HepG2 (cell line): ENCODE results near the gene MAGI1. TPM values are rescaled to one million over a fixed set of nuclear protein-coding genes. Genes with fewer than 3 reads are reported as not detected.

Experiments
- ATAC-seq: fragments of 200-7000 bp; cut with Tn5 transposase; 3 replicates; pipeline ENCODE4 v1.9.1; 2020; ENCODE audit warnings: mild to moderate bottlenecking, moderate library complexity
- BruUV-seq: library from RNA; stranded (reverse); fragments of 400-500 nt; replicated peaks from 2 replicates; lab custom pipeline; 2021; lab: Mats Ljungman, UMichigan
- CTCF ChIA-PET: fragments of 300-600 bp; formaldehyde crosslinking; extraction: SDS; loops from one replicate; lab custom pipeline; 2021; ENCODE audit warnings: low total read pairs, inconsistent platforms, low intra/inter-chr PET ratio; lab: Yijun Ruan, JAX
- POLR2A ChIA-PET: fragments of 350-600 bp; sonication (Branson Sonifier 250); formaldehyde crosslinking; loops from one replicate; lab custom pipeline; 2020; ENCODE audit warnings: antibody characterized with exemption, inconsistent platforms; lab: Yijun Ruan, JAX
- DNase-seq: peaks from one replicate; pipeline ENCODE4 v3.0.0-alpha.2; 2015; ENCODE audit warnings: low spot score
- FAIRE-seq: peaks from 3 replicates; lab custom pipeline; 2011; peaks lifted over from hg19 to GRCh38; lab: Jason Lieb, UNC
- H2AFZ ChIP-seq: one replicate; pipeline ENCODE4 v1.6.1; 2011; ENCODE audit warnings: low read length, inconsistent platforms
- H3K27ac ChIP-seq: fragments of 300-600 bp; 3 replicates; pipeline ENCODE4 v1.8.0; 2011; ENCODE audit warnings: mixed run types, mild to moderate bottlenecking, mixed read lengths, low read length, inconsistent platforms; ENCODE audit not compliant: insufficient read depth; ENCODE audit errors: extremely low read length
- H3K27me3 ChIP-seq, 2 experiments: fragments of 200-600 bp in 1 of 2; 2 replicates in 1 of 2; 3 replicates in 1 of 2; pipeline versions ENCODE4 v1.6.0 to v1.8.0; 2011; ENCODE audit warnings: low read length in 2 of 2, mild to moderate bottlenecking in 2 of 2, moderate library complexity in 2 of 2, inconsistent platforms in 1 of 2; ENCODE audit not compliant: insufficient read depth in 2 of 2, control insufficient read depth in 1 of 2
- H3K36me3 ChIP-seq, 2 experiments: fragments of 200-600 bp in 1 of 2; replicated peaks in 1 of 2; 2 replicates in 1 of 2; 3 replicates in 1 of 2; pipeline versions ENCODE4 v1.5.1 to v1.8.0; 2011; ENCODE audit warnings: low read length in 2 of 2, inconsistent platforms in 1 of 2; ENCODE audit not compliant: insufficient read depth in 2 of 2, control insufficient read depth in 1 of 2
- H3K4me1 ChIP-seq: 2 replicates; pipeline ENCODE4 v1.5.1; 2012; ENCODE audit warnings: low read length, inconsistent platforms; ENCODE audit not compliant: insufficient read depth
- H3K4me2 ChIP-seq: 2 replicates; pipeline ENCODE4 v1.6.0; 2011; ENCODE audit warnings: low read depth, low read length, inconsistent platforms
- H3K4me3 ChIP-seq, 3 experiments: fragments of 200-600 bp in 1 of 3; sonication (generic), shearing (Covaris generic) in 1 of 3; replicated peaks in 1 of 3; 2 replicates each; pipeline ENCODE4 v1.5.1; 2011 to 2016; ENCODE audit warnings: low read length in 3 of 3, inconsistent platforms in 2 of 3, low read depth in 2 of 3, mild to moderate bottlenecking in 2 of 3, control low read depth in 1 of 3, mixed read lengths in 1 of 3; ENCODE audit not compliant: insufficient read depth in 1 of 3
- H3K79me2 ChIP-seq: one replicate; pipeline ENCODE4 v1.6.1; 2011; ENCODE audit warnings: low read length, inconsistent platforms; ENCODE audit not compliant: insufficient read depth
- H3K9ac ChIP-seq: 2 replicates; pipeline ENCODE4 v1.6.0; 2011; ENCODE audit warnings: mild to moderate bottlenecking, low read depth, low read length, inconsistent platforms; ENCODE audit not compliant: insufficient read depth
- H3K9me3 ChIP-seq: 2 replicates; pipeline ENCODE4 v1.5.1; 2012; ENCODE audit warnings: mild to moderate bottlenecking, low read length
- H4K20me1 ChIP-seq: 2 replicates; pipeline ENCODE4 v1.6.0; 2011; ENCODE audit warnings: inconsistent platforms, mild to moderate bottlenecking, low read length, moderate library complexity; ENCODE audit not compliant: insufficient read depth
- DR1 ChIP-seq: sonication (generic); formaldehyde crosslinking; IDR thresholded peaks from 2 replicates; pipeline ENCODE4 v1.8.0; 2021; ENCODE audit warnings: mild to moderate bottlenecking, missing genetic modification reagents, inconsistent platforms
- FOXO1 ChIP-seq: sonication (generic); formaldehyde crosslinking; IDR thresholded peaks from 2 replicates; pipeline ENCODE4 v1.4.0; 2020; ENCODE audit warnings: missing genetic modification reagents
- KDM2A ChIP-seq: sonication (generic); formaldehyde crosslinking; IDR thresholded peaks from 2 replicates; pipeline ENCODE4 v1.4.0; 2020; ENCODE audit warnings: low read depth, missing genetic modification reagents, borderline replicate concordance
- MTA1 ChIP-seq: sonication (generic); formaldehyde crosslinking; IDR thresholded peaks from 2 replicates; pipeline ENCODE4 v1.4.0; 2020; ENCODE audit warnings: missing genetic modification reagents, mild to moderate bottlenecking, borderline replicate concordance
- RFX5 ChIP-seq: IDR thresholded peaks from 2 replicates; pipeline ENCODE4 v1.6.1; 2011; ENCODE audit warnings: low read depth, low read length, improper control_type of control experiment
- SMC3 ChIP-seq: IDR thresholded peaks from 2 replicates; pipeline ENCODE4 v1.6.1; 2011; ENCODE audit warnings: low read length, improper control_type of control experiment
- STAG1 ChIP-seq: sonication (generic); formaldehyde crosslinking; IDR thresholded peaks from 2 replicates; pipeline ENCODE4 v1.4.0; 2020; ENCODE audit warnings: missing genetic modification reagents
- TBX2 ChIP-seq: sonication (generic); formaldehyde crosslinking; IDR thresholded peaks from 2 replicates; pipeline ENCODE4 v1.5.0; 2020; ENCODE audit warnings: missing genetic modification reagents, mild to moderate bottlenecking, borderline replicate concordance
- TCF7 ChIP-seq: sonication (generic); IDR thresholded peaks from 2 replicates; pipeline ENCODE4 v1.6.1; 2016; ENCODE audit warnings: antibody characterized with exemption, low read depth
- TEAD3 ChIP-seq: optimal IDR thresholded peaks from 2 replicates; pipeline ENCODE3; 2016; ENCODE audit warnings: borderline replicate concordance
- ZFP36 ChIP-seq: fragments of 150-350 bp; IDR thresholded peaks from 2 replicates; pipeline ENCODE4 v1.6.1; 2018; ENCODE audit warnings: borderline replicate concordance, low read length, low read depth; ENCODE audit not compliant: partially characterized antibody
- ZNF10 ChIP-seq: sonication (generic); formaldehyde crosslinking; IDR thresholded peaks from 2 replicates; pipeline ENCODE4 v1.4.0; 2020; ENCODE audit warnings: mild to moderate bottlenecking, low read depth, missing genetic modification reagents, borderline replicate concordance
- ZNF138 ChIP-seq: sonication (generic); formaldehyde crosslinking; IDR thresholded peaks from 2 replicates; pipeline ENCODE4 v1.5.0; 2020; ENCODE audit warnings: mild to moderate bottlenecking, low read depth, missing genetic modification reagents
- ZNF329 ChIP-seq: sonication (generic); formaldehyde crosslinking; IDR thresholded peaks from 2 replicates; pipeline ENCODE4 v1.9.0; 2021; ENCODE audit warnings: low read depth, mild to moderate bottlenecking, missing genetic modification reagents
- ZNF333 ChIP-seq: sonication (generic); formaldehyde crosslinking; IDR thresholded peaks from 2 replicates; pipeline ENCODE4 v1.4.0; 2020; ENCODE audit warnings: mild to moderate bottlenecking, missing genetic modification reagents, borderline replicate concordance
- ZNF343 ChIP-seq: sonication (generic); formaldehyde crosslinking; IDR thresholded peaks from 2 replicates; pipeline ENCODE4 v1.4.0; 2020; ENCODE audit warnings: mild to moderate bottlenecking, missing genetic modification reagents
- ZNF672 ChIP-seq: sonication (generic); formaldehyde crosslinking; IDR thresholded peaks from 2 replicates; pipeline ENCODE4 v1.8.1; 2022; ENCODE audit warnings: missing genetic modification reagents
- ZSCAN25 ChIP-seq: sonication (generic); formaldehyde crosslinking; IDR thresholded peaks from 2 replicates; pipeline ENCODE4 v1.8.0; 2022; ENCODE audit warnings: mild to moderate bottlenecking, missing genetic modification reagents
- WGBS: methylation state at CpG from one replicate; pipeline ENCODE4 v1.1.6; 2017; ENCODE audit warnings: low lambda C conversion rate; 5-methylcytosine and 5-hydroxymethylcytosine counted together
- in situ Hi-C: cut with HindIII; loops from 2 replicates; pipeline ENCODE4 v1.10.0; 2017; ENCODE audit warnings: low pct_unique_long_range_greater_than_20kb; ENCODE audit not compliant: extremely low pct_ligation_motif_present
- intact Hi-C: fragments of 100-400 bp; cut with micrococcal nuclease; formaldehyde crosslinking; loops from one replicate; pipeline ENCODE4 v1.10.0; 2022; ENCODE audit not compliant: unreplicated experiment
- polyA plus RNA-seq, 8 experiments: library from polyadenylated mRNA; depleted of rRNA in 3 of 8; stranded (reverse) in 7 of 8; unstranded in 1 of 8; fragments of >200 nt; fragmentation: Illumina TruSeq in 4 of 8; extraction: Trizol in 4 of 8; gene quantifications; 2 replicates each; pipeline versions ENCODE4 v1.2.1 to v1.2.3, GENCODE V29; 2011 to 2016; ENCODE audit warnings: low read depth in 4 of 8, missing spikeins in 1 of 8, mixed read lengths in 1 of 8; ENCODE audit not compliant: insufficient read depth in 1 of 8
- total RNA-seq, 5 experiments: library from RNA; depleted of rRNA; stranded (reverse); fragments of >200 nt; fragmentation: Illumina TruSeq; extraction: Trizol; gene quantifications; 2 replicates each; pipeline ENCODE4 v1.2.3, GENCODE V29; 2016; ENCODE audit warnings: low read depth in 1 of 5
- TF ChIP-seq, protein P1 (sequence below): sonication (generic); formaldehyde crosslinking; IDR thresholded peaks from 2 replicates; pipeline ENCODE4 v1.8.1; 2023; ENCODE audit warnings: mild to moderate bottlenecking, missing genetic modification reagents

Gene MAGI1
- total and polyA plus RNA-seq, 2 of the 13 experiments (the other 11 are each of a cell fraction or from before 2014, with no cell fraction given) = 22.2 to 26.0 TPM

- H2AFZ ChIP-seq = no peak overlapping the region
- no peak for DNase-seq
- H3K9ac ChIP-seq = no peak overlapping the region
- POLR2A ChIA-PET = no interaction called here
- H3K36me3 ChIP-seq = no peaks in the 10 kb centered on the region
- intact Hi-C loops (loop anchor here (10.0 kb wide), 1 partner anchor 412 kb away; no protein-coding TSS in a partner anchor), in situ Hi-C loops (loop anchor here (10.0 kb wide), 1 partner anchor 392 kb away; no protein-coding TSS in a partner anchor)
- no peaks in the 10 kb centered on the region for H3K79me2 ChIP-seq
- CTCF ChIA-PET = interaction anchor here (1.0 kb wide), 1 partner anchor 813 kb away, joined by 3 read pairs; no protein-coding TSS in a partner anchor
- no TSS peak for BruUV-seq
- no peak overlapping the region for H3K4me3 ChIP-seq
- H3K27ac ChIP-seq = no peak overlapping the region
- no peak for FAIRE-seq
- WGBS = 12% methylated on average over 6 of the region's 6 CpGs
- TF ChIP-seq TCF7 = 0 out of 2 replicates have a peak, but pooled peaks have one; percentile 6
- no peak for TF ChIP-seq RFX5
- no peaks in the 10 kb centered on the region for H4K20me1 ChIP-seq
- peaks cover 13% of the 10 kb centered on the region for H3K4me1 ChIP-seq
- H3K9me3 ChIP-seq = no peaks in the 10 kb centered on the region
- no peak overlapping the region for H3K4me2 ChIP-seq
- no peaks in the 10 kb centered on the region; a peak in 1 of 5 replicates for H3K27me3 ChIP-seq
- ATAC-seq = no peak
Observed at GRCh38 chr3:65343026-65343425, 695.7 kb downstream of the MAGI1 start.

- BruUV-seq = no TSS peak
- TF ChIP-seq ZNF10 (CRISPR knock-in tag) = no peak
- TF ChIP-seq ZSCAN25 (CRISPR knock-in tag) = 0 out of 2 replicates have a peak, but pooled peaks have one; percentile 52
- TF ChIP-seq TEAD3 (CRISPR knock-in tag) = peak; percentile 16
- no peak for TF ChIP-seq ZFP36
- no peak for TF ChIP-seq ZNF138 (CRISPR knock-in tag)
- no peak for TF ChIP-seq ZNF333 (CRISPR knock-in tag)
- no peak for TF ChIP-seq MTA1 (CRISPR knock-in tag)
- TF ChIP-seq ZNF672 (CRISPR knock-in tag) = no peak
- no peak for TF ChIP-seq DR1 (CRISPR knock-in tag)
- TF ChIP-seq STAG1 (CRISPR knock-in tag) = peak; percentile 74
- no peak for TF ChIP-seq ZNF343
- peak; percentile 65 for TF ChIP-seq SMC3
- TF ChIP-seq ZNF329 (CRISPR knock-in tag) = no peak
- TF ChIP-seq, protein P1, sequence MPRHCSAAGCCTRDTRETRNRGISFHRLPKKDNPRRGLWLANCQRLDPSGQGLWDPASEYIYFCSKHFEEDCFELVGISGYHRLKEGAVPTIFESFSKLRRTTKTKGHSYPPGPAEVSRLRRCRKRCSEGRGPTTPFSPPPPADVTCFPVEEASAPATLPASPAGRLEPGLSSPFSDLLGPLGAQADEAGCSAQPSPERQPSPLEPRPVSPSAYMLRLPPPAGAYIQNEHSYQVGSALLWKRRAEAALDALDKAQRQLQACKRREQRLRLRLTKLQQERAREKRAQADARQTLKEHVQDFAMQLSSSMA (CRISPR knock-in tag) = no peak
- TF ChIP-seq FOXO1 (CRISPR knock-in tag) = no peak
- no peak for TF ChIP-seq TBX2 (CRISPR knock-in tag)
- 0 out of 2 replicates have a peak, but pooled peaks have one; percentile 23 for TF ChIP-seq KDM2A (CRISPR knock-in tag)
Observed at GRCh38 chr3:65342084-65342683, 696.5 kb downstream of the MAGI1 start.

More at GRCh38 chr3:65342084-65342683, 696.5 kb downstream of the MAGI1 start:
- ChIA-PET CTCF (interaction anchor here (1.0 to 1.2 kb wide), 2 partner anchors 391 to 812 kb away, joined by 3 read pairs; no protein-coding TSS in a partner anchor), POLR2A (no interaction called here)
- 30% methylated on average over 12 of the region's 12 CpGs for WGBS
- H3K27me3 ChIP-seq = no peaks in the 10 kb centered on the region; a peak in 1 of 5 replicates
- no peaks in the 10 kb centered on the region for H3K9me3 ChIP-seq
- peak; percentile 35 for DNase-seq
- no peak overlapping the region for H3K27ac ChIP-seq
- no peaks in the 10 kb centered on the region for H3K79me2 ChIP-seq
- no peak overlapping the region for H3K9ac ChIP-seq
- H2AFZ ChIP-seq = no peak overlapping the region
- no peak overlapping the region for H3K4me3 ChIP-seq
- peak; percentile 95 for ATAC-seq
- peaks cover 13% of the 10 kb centered on the region for H3K4me1 ChIP-seq
- no peak overlapping the region for H3K4me2 ChIP-seq
- intact Hi-C loops (loop anchor here (10.0 kb wide), 1 partner anchor 413 kb away; no protein-coding TSS in a partner anchor), in situ Hi-C loops (loop anchor here (10.0 kb wide), 1 partner anchor 393 kb away; no protein-coding TSS in a partner anchor)
- peak; percentile 72 for FAIRE-seq
- H4K20me1 ChIP-seq = no peaks in the 10 kb centered on the region
- no peaks in the 10 kb centered on the region for H3K36me3 ChIP-seq
